ENCODE data around the gene LRP4. TPM values are rescaled to one million over a fixed set of nuclear protein-coding genes. Genes with fewer than 3 reads are reported as not detected.

Gene LRP4
- total and polyA plus RNA-seq, 2 of the 8 experiments (the other 6 are each of a cell fraction or from before 2014, with no cell fraction given), result 5.4 to 22.1 TPM

GRCh38 chr11:46918083-46918787 is at the start of gene LRP4 (continued):
- 0 out of 2 replicates have a peak, but pooled peaks have one; percentile 20 for TF ChIP-seq FOSL1 (IDR thresholded peaks at IDR 0.05; ENCODE audit: insufficient read depth, low read depth, low read length)
